NCI-H510A (cell line): ENCODE measurements around the gene SMG7.

Experiments
- DNase-seq: peaks from one replicate; lab custom pipeline; 2025; lab: John Stamatoyannopoulos, UW

SMG7 gene

DNA sequence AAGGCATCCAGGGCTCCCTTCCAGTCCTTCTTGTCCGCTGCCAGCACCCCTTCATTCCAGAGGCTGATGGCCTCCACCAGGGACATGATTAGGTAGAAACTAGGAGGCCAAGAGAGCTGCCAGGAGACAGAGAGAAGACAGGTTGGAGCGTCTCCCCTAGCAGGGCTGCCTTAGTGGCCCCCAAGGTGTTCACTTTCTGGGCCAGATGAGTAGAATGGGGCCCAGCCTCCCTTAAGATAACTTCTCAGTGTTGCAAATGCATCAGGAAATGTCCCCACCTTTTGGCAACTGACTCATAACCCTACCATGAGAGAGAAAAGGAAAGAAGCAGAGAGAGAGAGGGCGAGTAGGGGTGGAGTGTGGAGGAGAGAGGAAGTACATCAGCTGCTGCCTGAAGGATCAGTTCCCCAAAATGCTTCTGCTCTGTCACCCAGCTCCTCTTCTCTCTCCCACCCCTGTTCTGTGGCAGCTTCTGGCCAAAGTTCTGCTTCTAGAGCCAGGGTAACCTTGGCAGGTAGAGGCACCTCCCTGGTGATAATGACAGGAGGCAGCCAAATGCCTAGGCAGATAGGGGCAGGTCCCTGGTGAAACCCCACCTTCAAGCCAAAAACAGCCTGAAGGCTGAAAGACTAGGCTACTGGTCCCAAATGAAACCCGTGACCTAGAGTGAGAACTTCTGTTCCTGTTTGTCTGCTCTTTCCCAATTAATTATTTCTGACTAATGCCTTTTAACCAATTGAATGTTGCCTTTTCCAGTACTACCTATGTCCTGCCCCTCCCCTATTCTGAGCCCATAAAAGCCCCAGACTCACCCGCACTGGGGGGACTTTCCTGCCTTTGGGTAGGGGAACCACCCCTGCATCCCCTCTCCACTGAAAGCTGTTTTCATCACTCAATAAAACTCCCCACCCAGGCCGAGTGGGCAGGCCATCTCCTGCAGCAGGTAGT is 118.2 kb downstream of the SMG7 start, which contains the start of gene NCF2:
Gene NCF2 (minus strand): TSS at position 216 of the 948 bp plus-strand sequence. CDS start 130 bp downstream, at position 86.
- DNase-seq: no peak

DNA sequence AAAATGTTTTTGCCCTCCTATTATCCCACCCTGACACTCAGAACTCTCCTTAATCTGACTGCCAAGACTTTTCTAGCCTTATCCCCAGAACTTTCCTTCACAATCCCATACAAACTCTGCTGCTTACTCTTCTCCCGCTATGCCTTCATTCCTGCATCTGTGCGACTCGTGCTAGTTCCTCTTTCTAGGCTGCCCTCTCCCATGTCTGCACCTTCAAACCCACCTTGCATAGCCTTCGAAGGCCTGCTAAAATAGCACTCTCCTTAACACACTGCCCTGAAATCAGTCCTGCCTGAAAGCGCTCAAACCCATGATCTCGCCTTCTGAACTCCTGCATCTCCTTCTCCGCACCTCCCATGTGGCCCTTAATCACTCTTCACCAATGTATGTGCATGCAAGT is 120.4 kb downstream of the SMG7 start:
- DNase-seq: no peak

DNA sequence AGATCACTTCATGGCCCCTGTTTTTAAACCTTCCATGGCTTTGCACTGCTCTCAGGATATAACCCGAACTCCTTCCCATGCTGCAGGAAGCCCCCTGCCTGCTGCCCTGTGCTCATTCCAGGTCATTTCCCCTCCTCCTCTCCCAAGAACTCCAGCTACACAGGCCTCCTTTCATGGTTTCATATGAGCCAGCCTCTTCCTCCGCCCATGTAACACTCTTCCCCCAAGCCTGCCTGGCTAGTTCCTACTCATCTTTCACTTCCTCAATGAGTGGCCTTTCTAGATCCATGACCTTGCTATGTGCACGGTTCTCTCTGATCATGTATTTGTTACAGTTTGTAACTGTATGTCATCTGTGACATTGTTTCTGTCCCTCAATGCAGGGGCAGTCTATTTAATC is 121.1 kb downstream of the SMG7 start:
- no peak for DNase-seq

DNA sequence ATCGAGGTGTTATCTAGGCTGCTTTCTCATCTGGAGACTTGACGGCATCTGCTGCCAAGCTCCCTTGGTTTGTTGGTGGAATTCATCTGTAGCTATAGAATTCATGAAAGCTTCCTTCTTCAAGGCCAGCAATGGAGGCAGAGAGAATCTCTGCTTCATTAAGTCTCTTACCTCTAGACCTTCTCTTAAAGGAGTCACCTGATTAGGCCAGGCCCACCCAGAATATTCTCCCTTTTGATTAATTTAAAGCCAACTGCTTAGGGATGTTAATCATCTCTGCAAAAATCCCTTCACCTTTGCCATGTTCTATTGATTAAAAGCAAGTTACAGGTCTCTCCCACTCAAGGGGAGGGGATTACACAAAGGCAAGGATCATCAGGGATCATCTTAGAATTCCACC is 123.2 kb downstream of the SMG7 start:
- DNase-seq: no peak

DNA sequence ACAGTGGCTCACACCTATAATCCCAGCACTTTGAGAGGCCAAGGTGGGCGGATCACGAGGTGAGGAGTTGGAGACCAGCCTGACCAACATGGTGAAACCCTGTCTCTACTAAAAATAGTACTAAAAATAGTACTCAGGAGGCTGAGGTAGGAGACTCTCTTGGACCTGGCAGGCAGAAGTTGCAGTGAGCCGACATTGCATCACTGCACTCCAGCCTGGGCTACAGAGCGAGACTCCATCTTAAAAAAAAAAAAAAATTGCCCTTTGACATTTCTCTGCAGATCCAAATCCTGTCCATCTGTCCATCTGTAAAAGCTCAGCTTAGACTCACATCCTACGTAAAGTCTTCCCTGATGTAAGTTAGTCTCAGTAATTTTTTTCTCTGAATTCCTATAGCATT is 124.2 kb downstream of the SMG7 start:
- no peak for DNase-seq

DNA sequence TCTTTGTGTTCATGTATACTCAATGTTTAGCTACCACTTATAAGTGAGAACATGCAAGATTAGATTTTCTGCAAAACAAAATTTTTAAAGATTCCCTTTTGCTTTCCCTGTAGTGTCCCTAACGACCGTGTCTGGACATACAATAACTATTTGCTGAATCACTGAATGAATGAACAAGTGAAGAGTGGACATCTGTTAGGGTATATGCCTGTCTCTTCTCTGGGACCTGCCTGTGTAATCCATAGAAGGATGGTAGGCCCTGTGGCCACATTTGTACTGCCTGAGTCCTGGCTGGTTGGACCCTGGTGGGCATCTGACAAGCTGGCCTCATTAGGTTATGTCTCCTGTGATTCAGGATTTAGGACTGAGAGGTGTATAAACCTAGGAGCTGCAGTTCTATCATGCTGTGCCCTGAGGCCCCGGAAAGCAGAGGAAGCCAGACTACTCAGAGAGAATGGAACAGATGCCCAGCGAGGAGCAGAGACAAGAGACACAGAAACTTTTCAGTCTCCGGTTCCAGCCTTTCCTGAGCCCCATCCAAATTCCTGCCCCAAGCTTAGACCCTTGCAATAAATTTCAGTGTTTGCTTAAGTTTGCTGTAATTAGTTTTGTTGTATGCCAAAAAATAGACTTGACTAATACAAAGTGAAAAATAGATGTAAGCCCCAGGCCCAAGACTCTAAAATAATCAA is 125.5 kb downstream of the SMG7 start:
- DNase-seq: no peak

DNA sequence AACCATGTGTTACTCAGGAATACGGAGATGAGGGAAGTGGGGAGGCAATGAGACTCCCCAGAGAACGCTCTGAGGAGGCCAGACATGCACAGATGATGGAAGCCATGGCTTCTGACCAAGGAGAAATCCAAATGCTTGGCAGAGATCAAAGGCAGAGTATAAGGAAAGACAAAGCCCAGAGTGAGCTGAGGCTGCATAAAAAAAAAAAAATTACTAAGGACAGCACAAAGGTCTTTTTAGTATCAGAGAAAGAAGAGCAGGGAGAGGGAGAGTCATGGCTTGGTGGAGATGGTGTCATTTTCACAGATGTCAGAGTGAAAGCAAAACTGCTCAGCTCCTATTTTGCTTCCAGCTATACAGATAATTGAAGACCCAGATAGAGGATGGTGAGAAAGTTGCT is 126.1 kb downstream of the SMG7 start:
- DNase-seq: no peak

DNA sequence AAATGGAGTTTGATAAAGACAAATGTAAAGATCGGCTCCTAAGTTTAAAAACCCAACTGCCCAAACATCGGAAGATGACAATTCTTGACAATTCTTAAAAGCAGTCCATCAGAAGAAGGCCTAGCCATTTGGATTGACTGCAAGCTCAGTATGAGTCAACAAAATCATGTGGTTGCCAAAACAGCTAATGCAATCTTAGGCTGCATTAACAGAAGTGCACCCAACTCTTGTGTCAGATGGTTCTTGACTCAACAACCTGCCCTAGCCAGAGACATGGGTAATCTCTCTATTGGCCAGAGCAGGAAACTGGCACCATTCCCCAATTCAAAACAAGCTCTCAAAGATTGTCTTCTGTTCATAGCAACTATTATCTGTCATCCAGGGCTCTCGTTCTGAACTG is 127.8 kb downstream of the SMG7 start:
- no peak for DNase-seq

DNA sequence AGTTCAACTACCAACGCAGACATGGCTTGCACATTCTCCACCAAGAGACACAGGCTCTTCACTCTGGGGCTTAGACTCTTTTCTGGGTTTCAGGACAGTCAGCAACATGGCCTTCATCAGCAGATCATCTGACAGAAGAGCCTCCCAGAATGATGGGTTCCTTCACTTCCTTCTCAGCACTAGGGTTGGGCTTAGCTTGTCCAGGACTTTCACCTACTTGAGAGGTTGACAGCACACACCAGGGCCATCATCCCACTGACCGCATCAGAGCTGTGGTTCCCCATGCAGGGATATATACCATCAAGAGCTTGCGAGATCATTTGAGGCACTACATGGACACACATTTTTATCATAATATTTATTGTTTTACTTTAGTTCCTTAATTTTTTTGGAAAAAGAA is 128.3 kb downstream of the SMG7 start:
- no peak for DNase-seq

DNA sequence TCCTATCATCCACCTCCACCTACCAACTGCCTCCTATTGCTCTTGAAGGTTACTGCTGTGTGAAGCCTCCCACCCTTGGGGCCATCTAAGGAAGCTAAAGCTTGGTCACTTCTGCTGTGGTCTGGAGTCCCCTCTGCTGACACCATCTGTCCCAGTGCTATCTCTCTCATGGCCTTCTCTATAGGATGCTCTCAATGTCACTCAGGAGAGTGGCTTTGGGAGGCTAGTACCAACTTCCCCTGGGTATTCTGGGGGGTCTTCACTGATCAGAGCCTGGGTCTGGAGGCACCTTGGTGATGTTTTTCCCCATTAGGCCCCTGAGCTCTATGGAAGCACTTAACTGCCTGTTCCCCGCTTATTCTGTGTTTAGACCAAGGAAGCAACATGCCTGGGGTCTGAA is 130.2 kb downstream of the SMG7 start:
- DNase-seq: no peak
